ENCODE measurements around the gene MISFA. TPM values are rescaled to one million over a fixed set of nuclear protein-coding genes. Genes with fewer than 3 reads are reported as not detected.
A peak's percentile ranks its signal among the peaks of the same experiment; 100 is the strongest.

The MISFA gene
- total RNA-seq, 1 donor from 2014 or later, result not detected

GRCh38 chr11:18615628-18616392, 16.2 kb downstream of the MISFA start:
- Histone ChIP-seq H3K36me3 (ENCODE audit: control insufficient read depth in 3 of 3, insufficient read depth in 3 of 3, low read length in 3 of 3) (peaks cover 16 to 29% (median 29%) of the 10 kb centered on the region in 3 donors), H3K9ac (ENCODE audit: low read depth in 1 of 3, low read length in 3 of 3) (no peak overlapping the region), H3K4me3 (ENCODE audit: low read length in 3 of 3) (no peak overlapping the region), H3K27me3 (ENCODE audit: control insufficient read depth in 3 of 3, insufficient read depth in 3 of 3, low read length in 3 of 3) (no peaks in the 10 kb centered on the region), H3K4me1 (ENCODE audit: control insufficient read depth in 3 of 3, insufficient read depth in 3 of 3, low read length in 3 of 3) (peaks cover 4 to 7% (median 5%) of the 10 kb centered on the region in 3 donors), H3K27ac (ENCODE audit: low read depth, low read length) (no peak overlapping the region), H3K9me3 (ENCODE audit: control insufficient read depth in 3 of 3, low read length in 3 of 3) (no peaks in the 10 kb centered on the region)

- Histone ChIP-seq H3K4me3 (ENCODE audit: low read length in 3 of 3) (no peak overlapping the region), H3K9me3 (ENCODE audit: control insufficient read depth in 3 of 3, low read length in 3 of 3) (no peaks in the 10 kb centered on the region), H3K9ac (ENCODE audit: low read depth in 1 of 3, low read length in 3 of 3) (peak overlapping the region in 1 of 3 donors; percentile 8), H3K36me3 (ENCODE audit: control insufficient read depth in 3 of 3, insufficient read depth in 3 of 3, low read length in 3 of 3) (peaks cover 12 to 21% (median 17%) of the 10 kb centered on the region in 3 donors), H3K27me3 (ENCODE audit: control insufficient read depth in 3 of 3, insufficient read depth in 3 of 3, low read length in 3 of 3) (no peaks in the 10 kb centered on the region), H3K4me1 (ENCODE audit: control insufficient read depth in 3 of 3, insufficient read depth in 3 of 3, low read length in 3 of 3) (peaks cover 4 to 7% (median 5%) of the 10 kb centered on the region in 3 donors), H3K27ac (ENCODE audit: low read depth, low read length) (no peak overlapping the region)
Measured at GRCh38 chr11:18617688-18618341, 18.2 kb downstream of the MISFA start.

- Histone ChIP-seq H3K9me3 (ENCODE audit: control insufficient read depth in 3 of 3, low read length in 3 of 3) (no peaks in the 10 kb centered on the region), H3K36me3 (ENCODE audit: control insufficient read depth in 3 of 3, insufficient read depth in 3 of 3, low read length in 3 of 3) (peaks cover 12 to 21% (median 17%) of the 10 kb centered on the region in 3 donors), H3K4me3 (ENCODE audit: low read length in 3 of 3) (no peak overlapping the region), H3K27me3 (ENCODE audit: control insufficient read depth in 3 of 3, insufficient read depth in 3 of 3, low read length in 3 of 3) (no peaks in the 10 kb centered on the region), H3K9ac (ENCODE audit: low read depth in 1 of 3, low read length in 3 of 3) (peak overlapping the region in 2 of 3 donors; percentile 8 to 33), H3K27ac (ENCODE audit: low read depth, low read length) (no peak overlapping the region), H3K4me1 (ENCODE audit: control insufficient read depth in 3 of 3, insufficient read depth in 3 of 3, low read length in 3 of 3) (peaks cover 4 to 7% (median 5%) of the 10 kb centered on the region in 3 donors)
Measured at GRCh38 chr11:18618342-18619025, 18.9 kb downstream of the MISFA start.

GRCh38 chr11:18623707-18624106, 24.1 kb downstream of the MISFA start:
- no peak overlapping the region for H3K4me3 ChIP-seq (ENCODE audit: low read length in 3 of 3)
- peaks cover under 1 to 5% (median 2%) of the 10 kb centered on the region in 3 donors for H3K4me1 ChIP-seq (ENCODE audit: control insufficient read depth in 3 of 3, insufficient read depth in 3 of 3, low read length in 3 of 3)
- no peaks in the 10 kb centered on the region for H3K9me3 ChIP-seq (ENCODE audit: control insufficient read depth in 3 of 3, low read length in 3 of 3)
- no peak overlapping the region for H3K27ac ChIP-seq (ENCODE audit: low read depth, low read length)
- H3K36me3 ChIP-seq (ENCODE audit: control insufficient read depth in 3 of 3, insufficient read depth in 3 of 3, low read length in 3 of 3), result no peaks in the 10 kb centered on the region
- H3K27me3 ChIP-seq (ENCODE audit: control insufficient read depth in 3 of 3, insufficient read depth in 3 of 3, low read length in 3 of 3), result no peaks in the 10 kb centered on the region
- H3K9ac ChIP-seq (ENCODE audit: low read depth in 1 of 3, low read length in 3 of 3), result no peak overlapping the region

GRCh38 chr11:18624161-18624560, 24.6 kb downstream of the MISFA start:
- Histone ChIP-seq H3K4me3 (ENCODE audit: low read length in 3 of 3) (no peak overlapping the region), H3K4me1 (ENCODE audit: control insufficient read depth in 3 of 3, insufficient read depth in 3 of 3, low read length in 3 of 3) (peaks cover 0 to 3% (median 1%) of the 10 kb centered on the region in 3 donors), H3K27me3 (ENCODE audit: control insufficient read depth in 3 of 3, insufficient read depth in 3 of 3, low read length in 3 of 3) (no peaks in the 10 kb centered on the region), H3K36me3 (ENCODE audit: control insufficient read depth in 3 of 3, insufficient read depth in 3 of 3, low read length in 3 of 3) (no peaks in the 10 kb centered on the region), H3K27ac (ENCODE audit: low read depth, low read length) (no peak overlapping the region), H3K9me3 (ENCODE audit: control insufficient read depth in 3 of 3, low read length in 3 of 3) (no peaks in the 10 kb centered on the region), H3K9ac (ENCODE audit: low read depth in 1 of 3, low read length in 3 of 3) (no peak overlapping the region)

GRCh38 chr11:18632841-18633240, 33.3 kb downstream of the MISFA start:
- Histone ChIP-seq H3K36me3 (ENCODE audit: control insufficient read depth in 3 of 3, insufficient read depth in 3 of 3, low read length in 3 of 3) (no peaks in the 10 kb centered on the region), H3K27ac (ENCODE audit: low read depth, low read length) (no peak overlapping the region), H3K27me3 (ENCODE audit: control insufficient read depth in 3 of 3, insufficient read depth in 3 of 3, low read length in 3 of 3) (no peaks in the 10 kb centered on the region), H3K4me3 (ENCODE audit: low read length in 3 of 3) (peak overlapping the region in 2 of 3 donors; percentile 98 to 100), H3K9ac (ENCODE audit: low read depth in 1 of 3, low read length in 3 of 3) (peak overlapping the region in 2 of 3 donors; percentile 98 to 99), H3K4me1 (ENCODE audit: control insufficient read depth in 3 of 3, insufficient read depth in 3 of 3, low read length in 3 of 3) (peaks cover 15 to 20% (median 16%) of the 10 kb centered on the region in 3 donors), H3K9me3 (ENCODE audit: control insufficient read depth in 3 of 3, low read length in 3 of 3) (no peaks in the 10 kb centered on the region)

GRCh38 chr11:18633256-18634139, 33.9 kb downstream of the MISFA start:
- Histone ChIP-seq H3K27me3 (ENCODE audit: control insufficient read depth in 3 of 3, insufficient read depth in 3 of 3, low read length in 3 of 3) (no peaks in the 10 kb centered on the region), H3K9ac (ENCODE audit: low read depth in 1 of 3, low read length in 3 of 3) (peak overlapping the region; percentile 98 to 99 (median 99)), H3K4me3 (ENCODE audit: low read length in 3 of 3) (peak overlapping the region; percentile 98 to 100 (median 98)), H3K4me1 (ENCODE audit: control insufficient read depth in 3 of 3, insufficient read depth in 3 of 3, low read length in 3 of 3) (peaks cover 15 to 20% (median 16%) of the 10 kb centered on the region in 3 donors), H3K9me3 (ENCODE audit: control insufficient read depth in 3 of 3, low read length in 3 of 3) (no peaks in the 10 kb centered on the region), H3K27ac (ENCODE audit: low read depth, low read length) (peak overlapping the region; percentile 90), H3K36me3 (ENCODE audit: control insufficient read depth in 3 of 3, insufficient read depth in 3 of 3, low read length in 3 of 3) (no peaks in the 10 kb centered on the region)

- peak within 1 kb of the TSS; percentile 98 to 99 (median 99) for H3K9ac ChIP-seq (ENCODE audit: low read depth in 1 of 3, low read length in 3 of 3)
- H3K9me3 ChIP-seq (ENCODE audit: control insufficient read depth in 3 of 3, low read length in 3 of 3), result no peaks in the 10 kb centered on the region
- H3K36me3 ChIP-seq (ENCODE audit: control insufficient read depth in 3 of 3, insufficient read depth in 3 of 3, low read length in 3 of 3), result no peaks in the 10 kb centered on the region
- peaks cover 15 to 17% (median 16%) of the 10 kb centered on the region in 3 donors for H3K4me1 ChIP-seq (ENCODE audit: control insufficient read depth in 3 of 3, insufficient read depth in 3 of 3, low read length in 3 of 3)
- peak within 1 kb of the TSS; percentile 98 to 100 (median 98) for H3K4me3 ChIP-seq (ENCODE audit: low read length in 3 of 3)
- H3K27ac ChIP-seq (ENCODE audit: low read depth, low read length), result peak within 1 kb of the TSS; percentile 90
- no peaks in the 10 kb centered on the region for H3K27me3 ChIP-seq (ENCODE audit: control insufficient read depth in 3 of 3, insufficient read depth in 3 of 3, low read length in 3 of 3)
Measured at GRCh38 chr11:18634140-18635032, 34.8 kb downstream of the MISFA start, which contains the start of gene SPTY2D1. Gene SPTY2D1 (minus strand): TSS chr11:18634342. CDS start chr11:18634257, 85 bp downstream.
